ENCODE results near the gene ZNF275.

Gene ZNF275

DNA sequence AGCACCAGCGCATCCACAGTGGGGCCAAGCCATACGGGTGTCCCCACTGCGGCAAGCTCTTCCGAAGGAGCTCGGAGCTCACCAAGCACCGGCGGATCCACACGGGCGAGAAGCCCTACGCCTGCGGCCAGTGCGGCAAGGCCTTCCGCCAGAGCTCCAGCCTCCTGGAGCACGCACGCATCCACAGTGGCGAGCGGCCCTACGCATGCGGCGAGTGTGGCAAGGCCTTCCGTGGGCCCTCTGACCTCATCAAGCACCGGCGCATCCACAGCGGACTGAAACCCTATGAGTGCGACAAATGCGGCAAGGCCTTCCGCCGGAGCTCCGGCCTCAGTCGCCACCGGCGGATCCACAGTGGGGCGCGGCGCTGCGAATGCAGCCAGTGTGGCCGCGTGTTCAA is 13.6 kb downstream of the ZNF275 start:
- H3K36me3 ChIP-seq (replicated peaks) = peaks cover 10% of the 10 kb centered on the region
- TF ChIP-seq, protein P1, sequence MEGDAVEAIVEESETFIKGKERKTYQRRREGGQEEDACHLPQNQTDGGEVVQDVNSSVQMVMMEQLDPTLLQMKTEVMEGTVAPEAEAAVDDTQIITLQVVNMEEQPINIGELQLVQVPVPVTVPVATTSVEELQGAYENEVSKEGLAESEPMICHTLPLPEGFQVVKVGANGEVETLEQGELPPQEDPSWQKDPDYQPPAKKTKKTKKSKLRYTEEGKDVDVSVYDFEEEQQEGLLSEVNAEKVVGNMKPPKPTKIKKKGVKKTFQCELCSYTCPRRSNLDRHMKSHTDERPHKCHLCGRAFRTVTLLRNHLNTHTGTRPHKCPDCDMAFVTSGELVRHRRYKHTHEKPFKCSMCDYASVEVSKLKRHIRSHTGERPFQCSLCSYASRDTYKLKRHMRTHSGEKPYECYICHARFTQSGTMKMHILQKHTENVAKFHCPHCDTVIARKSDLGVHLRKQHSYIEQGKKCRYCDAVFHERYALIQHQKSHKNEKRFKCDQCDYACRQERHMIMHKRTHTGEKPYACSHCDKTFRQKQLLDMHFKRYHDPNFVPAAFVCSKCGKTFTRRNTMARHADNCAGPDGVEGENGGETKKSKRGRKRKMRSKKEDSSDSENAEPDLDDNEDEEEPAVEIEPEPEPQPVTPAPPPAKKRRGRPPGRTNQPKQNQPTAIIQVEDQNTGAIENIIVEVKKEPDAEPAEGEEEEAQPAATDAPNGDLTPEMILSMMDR (IDR thresholded peaks at IDR 0.05; ENCODE audit: low read depth, low read length, missing control alignments) = no peak
- in situ Hi-C loops (cut with HindIII; ENCODE audit: low pct_ligation_motif_present, low sequenced_read_pairs) = no loop called here
- no peak overlapping the region for H3K4me3 ChIP-seq (ENCODE audit: low read depth, low read length)
- no peak for DNase-seq
- H3K27me3 ChIP-seq (replicated peaks) = no peaks in the 10 kb centered on the region
- no peak overlapping the region for H3K27ac ChIP-seq

DNA sequence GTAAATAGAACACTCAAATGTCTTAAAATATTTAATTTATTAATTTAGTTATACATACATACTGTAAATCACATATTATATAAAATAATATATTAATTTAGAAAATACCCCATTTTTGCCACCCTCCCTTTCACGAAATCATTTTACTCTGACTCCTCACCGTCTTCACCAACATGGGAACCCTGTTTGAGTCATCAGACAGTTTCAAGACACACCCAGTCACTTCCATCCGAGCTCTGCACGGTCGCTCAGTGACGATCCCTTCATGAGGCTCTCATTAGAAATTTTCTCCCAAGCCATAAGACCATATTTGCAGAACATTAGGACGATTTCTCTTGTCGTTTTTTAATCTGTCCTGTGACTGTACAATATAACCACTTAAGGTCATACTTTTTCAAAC is 14.5 kb downstream of the ZNF275 start:
- H3K36me3 ChIP-seq (replicated peaks) = peaks cover 10% of the 10 kb centered on the region
- DNase-seq = no peak

DNA sequence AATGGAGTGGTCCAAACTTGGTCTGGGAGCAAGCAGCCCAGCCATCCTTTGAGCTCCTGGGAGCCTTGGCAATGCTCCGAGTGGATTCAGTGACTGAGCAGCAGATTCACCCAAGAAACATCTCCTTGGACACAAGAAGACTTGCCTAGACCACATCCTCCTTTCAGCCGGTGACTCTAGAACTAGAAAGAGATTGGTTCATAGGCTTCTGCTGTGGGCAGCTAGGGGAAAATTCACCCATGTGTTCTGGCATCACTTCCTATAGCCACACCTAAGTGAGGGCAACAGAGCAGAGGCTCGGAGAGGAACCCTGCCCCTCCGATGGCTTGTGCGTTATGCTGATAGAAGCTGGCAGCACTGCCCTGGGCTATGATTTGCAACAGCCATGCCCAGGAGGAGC is 16.0 kb downstream of the ZNF275 start:
- Histone ChIP-seq H3K4me3 (ENCODE audit: low read depth, low read length) (no peak overlapping the region), H3K36me3 (replicated peaks) (peaks cover 7% of the 10 kb centered on the region), H3K27me3 (replicated peaks) (no peaks in the 10 kb centered on the region), H3K27ac (no peak overlapping the region)
- in situ Hi-C loops (cut with HindIII; ENCODE audit: low pct_ligation_motif_present, low sequenced_read_pairs) = no loop called here
- DNase-seq = no peak
- TF ChIP-seq, protein P1 (IDR thresholded peaks at IDR 0.05; ENCODE audit: low read depth, low read length, missing control alignments) = no peak

More for the DNA sequence above, 14.5 kb downstream of the ZNF275 start:
- Histone ChIP-seq H3K27me3 (replicated peaks) (no peaks in the 10 kb centered on the region), H3K27ac (no peak overlapping the region), H3K4me3 (ENCODE audit: low read depth, low read length) (no peak overlapping the region)
- TF ChIP-seq, protein P1 (IDR thresholded peaks at IDR 0.05; ENCODE audit: low read depth, low read length, missing control alignments) = no peak
- in situ Hi-C loops (cut with HindIII; ENCODE audit: low pct_ligation_motif_present, low sequenced_read_pairs) = no loop called here

DNA sequence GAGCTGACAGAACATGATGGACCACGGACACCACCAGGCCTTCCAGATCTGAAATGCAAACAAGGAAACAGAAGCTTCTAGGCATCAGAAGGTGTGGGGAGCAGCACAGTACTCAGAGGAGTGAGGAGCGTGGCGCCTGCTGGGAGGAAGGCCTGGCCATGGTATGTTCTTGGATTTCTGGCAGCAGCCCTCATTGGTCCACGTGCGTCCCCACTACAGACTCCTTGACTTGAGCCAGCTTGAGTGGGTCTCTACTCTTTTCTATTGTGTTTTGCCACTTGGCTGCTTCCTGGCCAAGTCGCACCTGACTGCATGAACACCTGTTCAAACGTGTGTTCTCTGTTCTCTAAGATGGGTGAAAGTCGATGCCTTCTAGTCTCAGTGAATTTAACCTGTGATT is 18.0 kb downstream of the ZNF275 start:
- H3K36me3 ChIP-seq (replicated peaks) = peaks cover 6% of the 10 kb centered on the region
- H3K4me3 ChIP-seq (ENCODE audit: low read depth, low read length) = no peak overlapping the region
- TF ChIP-seq, protein P1 (IDR thresholded peaks at IDR 0.05; ENCODE audit: low read depth, low read length, missing control alignments) = no peak
- no peaks in the 10 kb centered on the region for H3K27me3 ChIP-seq (replicated peaks)
- DNase-seq = no peak
- in situ Hi-C loops (cut with HindIII; ENCODE audit: low pct_ligation_motif_present, low sequenced_read_pairs) = no loop called here
- H3K27ac ChIP-seq = no peak overlapping the region

DNA sequence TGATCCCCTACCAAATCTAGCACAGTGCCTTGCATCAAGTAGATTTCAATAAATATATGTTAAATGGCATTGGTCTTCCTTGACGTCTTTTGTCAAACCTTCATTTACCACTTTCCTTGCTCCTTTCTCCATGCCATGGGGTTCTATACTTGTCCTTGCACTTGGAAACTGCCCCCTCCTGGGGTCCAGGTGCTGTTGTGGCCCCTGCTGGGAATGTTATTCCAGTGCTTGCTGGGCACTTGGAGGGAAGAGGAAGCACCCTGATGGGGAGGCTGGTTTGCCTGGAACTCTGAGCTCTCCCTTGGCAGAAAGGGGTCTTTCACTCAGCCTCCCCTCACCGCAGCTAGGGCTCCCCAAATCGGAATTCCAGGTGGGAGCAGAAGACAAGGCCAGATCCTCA is 18.9 kb downstream of the ZNF275 start:
- Histone ChIP-seq H3K27me3 (replicated peaks) (no peaks in the 10 kb centered on the region), H3K4me3 (ENCODE audit: low read depth, low read length) (no peak overlapping the region), H3K36me3 (replicated peaks) (no peaks in the 10 kb centered on the region), H3K27ac (no peak overlapping the region)
- in situ Hi-C loops (cut with HindIII; ENCODE audit: low pct_ligation_motif_present, low sequenced_read_pairs) = no loop called here
- no peak for DNase-seq
- TF ChIP-seq, protein P1 (IDR thresholded peaks at IDR 0.05; ENCODE audit: low read depth, low read length, missing control alignments) = no peak

DNA sequence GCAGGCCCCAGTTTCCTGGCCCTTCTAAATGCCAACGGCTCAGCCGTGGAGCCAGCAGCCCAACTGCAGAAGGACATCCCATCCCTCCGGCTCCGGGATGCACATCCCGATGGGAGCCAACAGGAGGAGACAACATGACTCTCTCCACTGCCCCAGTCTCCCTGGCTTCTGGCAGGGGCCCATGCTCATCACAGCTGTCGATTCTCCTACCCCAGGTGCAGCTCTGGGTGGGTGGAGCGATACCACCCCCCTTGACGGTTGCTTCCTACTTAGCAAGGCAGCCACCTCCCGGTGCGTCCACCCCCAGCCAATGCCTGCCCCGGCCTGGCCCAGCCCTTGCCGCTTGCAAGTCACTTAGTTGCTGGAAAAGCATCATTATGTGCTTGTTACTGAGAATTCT is 19.5 kb downstream of the ZNF275 start:
- no peak overlapping the region for H3K4me3 ChIP-seq (ENCODE audit: low read depth, low read length)
- no peaks in the 10 kb centered on the region for H3K36me3 ChIP-seq (replicated peaks)
- no peaks in the 10 kb centered on the region for H3K27me3 ChIP-seq (replicated peaks)
- no peak overlapping the region for H3K27ac ChIP-seq
- TF ChIP-seq, protein P1 (IDR thresholded peaks at IDR 0.05; ENCODE audit: low read depth, low read length, missing control alignments) = no peak
- DNase-seq = no peak
- in situ Hi-C loops (cut with HindIII; ENCODE audit: low pct_ligation_motif_present, low sequenced_read_pairs) = no loop called here

All from brain microvascular endothelial cell (primary cell).